ENCODE measurements around the gene DAAM1.

GRCh38 chr14:59333235-59333634 is 144.8 kb downstream of the DAAM1 start:
- no peak for TF ChIP-seq CTCF (IDR thresholded peaks at IDR 0.05)
- TF ChIP-seq POLR2A (IDR thresholded peaks at IDR 0.05): no peak
